PFSK-1 (cell line): ENCODE results near the gene RIPOR3.

ENCODE experiments used
- FOXP2 ChIP-seq: optimal IDR thresholded peaks from 2 replicates; pipeline ENCODE3; 2011; ENCODE audit warnings: borderline replicate concordance, control low read depth, inconsistent platforms; ENCODE audit not compliant: insufficient read depth; ENCODE audit errors: extremely low read length, extremely low read depth
- POLR2AphosphoS5 ChIP-seq: IDR thresholded peaks from 2 replicates; pipeline ENCODE4 v1.6.1; 2012; ENCODE audit warnings: low read depth, mild to moderate bottlenecking, control low read depth, low read length, moderate library complexity
- SIN3A ChIP-seq: IDR thresholded peaks from 2 replicates; pipeline ENCODE4 v1.6.1; 2012; ENCODE audit warnings: mild to moderate bottlenecking, low read length, moderate library complexity, borderline replicate concordance; ENCODE audit not compliant: insufficient read depth
- TAF1 ChIP-seq: IDR thresholded peaks from 2 replicates; pipeline ENCODE4 v1.6.1; 2012; ENCODE audit warnings: low read length, control low read depth, borderline replicate concordance; ENCODE audit not compliant: insufficient read depth

GRCh38 chr20:50604451-50604850, 86.9 kb downstream of the RIPOR3 start:
- no peak for TF ChIP-seq SIN3A
- no peak for TF ChIP-seq FOXP2
- TF ChIP-seq POLR2AphosphoS5, result no peak
- TF ChIP-seq TAF1, result no peak
